SK-N-SH (cell line): ENCODE measurements around the gene GREM2.

ENCODE experiments used
- ELF1 ChIP-seq: IDR thresholded peaks from 2 replicates; pipeline ENCODE4 v1.4.0; 2012
- EP300 ChIP-seq, 2 experiments: IDR thresholded peaks; 2 replicates each; pipeline versions ENCODE4 v1.4.0 to v1.6.1; 2012; ENCODE audit warnings: borderline replicate concordance in 1 of 2, low read depth in 1 of 2, low read length in 1 of 2
- JUND ChIP-seq: IDR thresholded peaks from 2 replicates; pipeline ENCODE4 v1.4.0; 2012
- RAD21 ChIP-seq: IDR thresholded peaks from 2 replicates; pipeline ENCODE4 v1.6.1; 2012; ENCODE audit warnings: mild to moderate bottlenecking, low read length
- SMC3 ChIP-seq: IDR thresholded peaks from 2 replicates; pipeline ENCODE4 v1.6.1; 2012; ENCODE audit warnings: low read depth, low read length, improper control_type of control experiment
- TEAD4 ChIP-seq: IDR thresholded peaks from 2 replicates; pipeline ENCODE4 v1.4.0; 2012; ENCODE audit warnings: mild to moderate bottlenecking, borderline replicate concordance; ENCODE audit not compliant: insufficient read depth
- YY1 ChIP-seq: IDR thresholded peaks from 2 replicates; pipeline ENCODE4 v1.4.0; 2012; ENCODE audit warnings: low read depth, mild to moderate bottlenecking
- TF ChIP-seq, protein P1 (sequence below): fragments of 150-350 bp; IDR thresholded peaks from 2 replicates; pipeline ENCODE4 v1.6.1; 2016; ENCODE audit warnings: mild to moderate bottlenecking, low read depth, low read length
- TF ChIP-seq, protein P2 (sequence below): fragments of 200-600 bp; sonication (generic); IDR thresholded peaks from 2 replicates; pipeline ENCODE4 v1.6.1; 2017; ENCODE audit warnings: antibody characterized with exemption, mild to moderate bottlenecking, moderate library complexity

DNA sequence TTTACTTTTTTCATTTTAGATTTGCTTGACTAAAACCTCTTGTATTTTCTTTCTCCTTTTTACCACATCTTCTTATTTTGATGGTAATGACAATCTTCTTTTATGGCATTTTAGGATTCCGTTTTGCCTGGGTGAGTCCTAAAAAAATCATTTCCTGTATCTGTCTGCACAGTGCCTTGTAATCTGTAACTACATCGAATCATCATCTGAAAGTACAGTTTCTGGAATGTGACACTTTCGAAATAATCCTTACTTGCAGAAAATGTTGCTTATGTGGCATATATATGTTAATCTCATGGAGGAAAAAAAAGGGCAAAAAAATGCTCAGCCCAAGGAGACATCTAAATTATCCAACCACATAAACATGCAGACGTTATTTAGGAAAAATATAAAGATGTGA is 29.0 kb downstream of the GREM2 start:
- no peak for TF ChIP-seq TEAD4
- TF ChIP-seq EP300 (IDR thresholded peaks at IDR 0.05; ENCODE audit: borderline replicate concordance in 1 of 2, low read depth in 1 of 2, low read length in 1 of 2) = no peak
- TF ChIP-seq SMC3 = no peak
- TF ChIP-seq, protein P1, sequence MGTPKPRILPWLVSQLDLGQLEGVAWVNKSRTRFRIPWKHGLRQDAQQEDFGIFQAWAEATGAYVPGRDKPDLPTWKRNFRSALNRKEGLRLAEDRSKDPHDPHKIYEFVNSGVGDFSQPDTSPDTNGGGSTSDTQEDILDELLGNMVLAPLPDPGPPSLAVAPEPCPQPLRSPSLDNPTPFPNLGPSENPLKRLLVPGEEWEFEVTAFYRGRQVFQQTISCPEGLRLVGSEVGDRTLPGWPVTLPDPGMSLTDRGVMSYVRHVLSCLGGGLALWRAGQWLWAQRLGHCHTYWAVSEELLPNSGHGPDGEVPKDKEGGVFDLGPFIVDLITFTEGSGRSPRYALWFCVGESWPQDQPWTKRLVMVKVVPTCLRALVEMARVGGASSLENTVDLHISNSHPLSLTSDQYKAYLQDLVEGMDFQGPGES = no peak
- TF ChIP-seq, protein P2, sequence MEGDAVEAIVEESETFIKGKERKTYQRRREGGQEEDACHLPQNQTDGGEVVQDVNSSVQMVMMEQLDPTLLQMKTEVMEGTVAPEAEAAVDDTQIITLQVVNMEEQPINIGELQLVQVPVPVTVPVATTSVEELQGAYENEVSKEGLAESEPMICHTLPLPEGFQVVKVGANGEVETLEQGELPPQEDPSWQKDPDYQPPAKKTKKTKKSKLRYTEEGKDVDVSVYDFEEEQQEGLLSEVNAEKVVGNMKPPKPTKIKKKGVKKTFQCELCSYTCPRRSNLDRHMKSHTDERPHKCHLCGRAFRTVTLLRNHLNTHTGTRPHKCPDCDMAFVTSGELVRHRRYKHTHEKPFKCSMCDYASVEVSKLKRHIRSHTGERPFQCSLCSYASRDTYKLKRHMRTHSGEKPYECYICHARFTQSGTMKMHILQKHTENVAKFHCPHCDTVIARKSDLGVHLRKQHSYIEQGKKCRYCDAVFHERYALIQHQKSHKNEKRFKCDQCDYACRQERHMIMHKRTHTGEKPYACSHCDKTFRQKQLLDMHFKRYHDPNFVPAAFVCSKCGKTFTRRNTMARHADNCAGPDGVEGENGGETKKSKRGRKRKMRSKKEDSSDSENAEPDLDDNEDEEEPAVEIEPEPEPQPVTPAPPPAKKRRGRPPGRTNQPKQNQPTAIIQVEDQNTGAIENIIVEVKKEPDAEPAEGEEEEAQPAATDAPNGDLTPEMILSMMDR = no peak
- TF ChIP-seq ELF1 = no peak
- TF ChIP-seq YY1 = no peak
- TF ChIP-seq RAD21 = no peak
- TF ChIP-seq JUND = no peak
